CD4-positive, alpha-beta T cell treated with Interleukin-12 subunit alpha and Interleukin-12 subunit beta, for 1 hour (primary cell): Measurements from ENCODE around the gene IRX3.

Source experiments
- DNase-seq: peaks from one replicate; pipeline ENCODE4 v3.0.0-alpha.2; 2020

Gene IRX3

DNA sequence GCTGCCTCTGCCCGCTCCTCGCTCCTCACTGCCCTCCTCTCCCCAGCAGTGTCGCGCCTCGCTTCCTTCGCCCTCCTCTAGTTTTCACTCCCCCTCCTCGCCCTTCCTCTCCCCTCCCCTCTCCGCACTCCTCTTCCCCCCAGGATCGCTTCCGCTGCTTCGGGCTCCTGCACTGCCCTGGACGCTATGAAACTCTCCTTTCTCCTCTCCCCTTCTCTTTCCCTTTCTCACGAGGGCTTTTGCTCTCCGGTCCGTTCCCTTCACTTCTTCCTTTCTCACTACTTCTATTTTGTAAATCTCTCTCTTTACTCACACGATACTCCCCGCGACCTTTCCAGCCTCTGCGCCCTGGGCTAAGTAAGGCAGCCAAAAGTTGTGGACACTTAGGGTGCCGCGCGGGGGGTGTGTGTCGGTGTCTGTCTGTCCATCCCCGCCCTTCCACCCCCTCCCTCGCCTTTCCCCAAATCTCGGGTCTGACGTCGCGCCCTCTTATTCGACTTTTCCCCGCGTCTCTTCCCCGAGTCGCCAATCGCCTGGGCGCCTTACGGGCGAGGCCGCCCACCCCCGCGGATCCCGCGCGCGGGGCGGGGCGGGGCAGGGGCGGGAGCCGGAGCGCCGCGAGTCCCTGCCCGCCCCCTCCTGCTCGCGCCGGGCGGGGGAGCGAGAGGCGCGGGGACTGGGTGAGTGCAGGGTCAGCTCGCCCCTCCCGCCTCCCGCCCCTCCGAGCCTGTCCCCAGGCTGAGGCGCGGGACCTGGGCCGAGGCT, at the start of gene IRX3:
IRX3 (minus strand) TSS at position 422 of the 765 bp plus-strand sequence. CDS start 737 bp downstream, outside the sequence.
- DNase-seq = no peak

DNA sequence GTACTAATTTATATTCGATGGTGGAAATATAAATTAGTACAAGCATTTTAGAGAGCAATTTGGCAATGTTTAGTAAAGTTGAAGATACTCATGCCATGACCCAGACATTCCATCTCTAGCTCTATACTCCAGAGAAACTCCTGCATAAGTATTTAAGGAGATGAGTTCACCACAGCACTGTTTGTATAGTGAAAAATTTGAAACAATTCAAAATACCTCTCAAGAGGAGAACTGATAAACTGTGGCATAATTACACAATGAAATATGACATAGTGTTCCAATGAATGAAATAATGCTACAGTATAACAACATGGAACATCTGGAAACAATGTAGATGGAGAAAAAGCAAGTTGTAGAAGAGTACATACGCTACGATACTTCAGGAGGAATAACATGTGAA, 48.6 kb upstream of the IRX3 start:
- no peak for DNase-seq

DNA sequence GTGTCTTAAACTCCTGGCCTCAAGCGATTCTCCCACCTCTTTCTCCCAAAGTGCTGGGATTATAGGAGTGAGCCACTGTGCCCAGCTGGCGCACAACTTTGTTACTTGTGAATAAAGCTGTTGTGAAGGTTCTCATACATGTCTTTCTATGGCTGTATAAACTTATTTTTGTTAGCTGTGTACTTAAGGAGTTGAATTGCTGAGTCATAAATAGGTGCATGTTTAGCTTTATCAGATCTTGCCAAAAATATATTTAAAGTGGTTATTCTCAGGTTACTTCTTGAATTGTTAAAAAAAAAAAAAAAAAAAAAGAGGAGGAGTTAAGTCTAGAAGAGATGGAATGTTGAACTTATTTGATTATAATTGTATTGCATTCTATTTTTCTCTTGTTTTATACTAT, 47.6 kb upstream of the IRX3 start:
- no peak for DNase-seq

GRCh38 chr16:54331241-54332002, 44.8 kb upstream of the IRX3 start:
- no peak for DNase-seq

DNA sequence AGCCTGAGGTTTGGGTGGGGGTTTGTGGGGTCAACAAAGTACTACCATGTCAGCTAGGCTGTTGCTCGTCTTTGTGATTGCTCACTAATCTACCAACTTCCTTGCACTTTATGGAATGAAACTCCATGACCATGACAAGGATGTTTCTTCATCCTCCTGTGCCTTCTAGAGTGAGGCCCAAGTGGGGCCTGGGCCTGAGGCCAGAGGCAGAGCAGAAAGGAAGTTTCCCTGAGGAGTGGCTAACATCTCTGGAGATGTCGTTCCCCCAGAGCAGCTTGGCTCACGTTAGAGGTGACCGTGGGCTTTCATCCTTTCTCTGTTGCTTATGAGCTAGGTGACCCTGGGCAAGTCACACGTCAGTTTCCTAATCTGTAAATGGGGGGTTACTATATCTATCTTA, 41.0 kb upstream of the IRX3 start:
- DNase-seq = no peak

DNA sequence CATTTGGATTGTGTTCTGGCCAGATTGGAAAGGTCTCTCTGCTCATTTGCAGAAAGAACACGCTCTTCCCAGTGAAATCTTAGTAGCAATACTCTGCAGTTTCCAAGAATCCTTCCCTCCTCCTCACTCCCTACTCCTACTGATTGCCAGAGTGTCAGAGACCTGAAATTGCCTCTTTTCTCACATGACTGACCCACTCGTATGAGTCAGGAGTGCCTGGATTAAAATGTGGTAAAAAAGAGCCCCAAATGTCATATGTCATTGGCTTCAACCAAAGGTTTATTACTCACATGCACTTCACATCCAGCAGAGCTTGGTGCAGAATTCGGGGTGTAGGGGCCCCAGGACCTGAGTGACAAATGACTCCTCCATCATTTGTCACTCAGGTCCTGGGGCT, 39.7 kb upstream of the IRX3 start:
- no peak for DNase-seq

DNA sequence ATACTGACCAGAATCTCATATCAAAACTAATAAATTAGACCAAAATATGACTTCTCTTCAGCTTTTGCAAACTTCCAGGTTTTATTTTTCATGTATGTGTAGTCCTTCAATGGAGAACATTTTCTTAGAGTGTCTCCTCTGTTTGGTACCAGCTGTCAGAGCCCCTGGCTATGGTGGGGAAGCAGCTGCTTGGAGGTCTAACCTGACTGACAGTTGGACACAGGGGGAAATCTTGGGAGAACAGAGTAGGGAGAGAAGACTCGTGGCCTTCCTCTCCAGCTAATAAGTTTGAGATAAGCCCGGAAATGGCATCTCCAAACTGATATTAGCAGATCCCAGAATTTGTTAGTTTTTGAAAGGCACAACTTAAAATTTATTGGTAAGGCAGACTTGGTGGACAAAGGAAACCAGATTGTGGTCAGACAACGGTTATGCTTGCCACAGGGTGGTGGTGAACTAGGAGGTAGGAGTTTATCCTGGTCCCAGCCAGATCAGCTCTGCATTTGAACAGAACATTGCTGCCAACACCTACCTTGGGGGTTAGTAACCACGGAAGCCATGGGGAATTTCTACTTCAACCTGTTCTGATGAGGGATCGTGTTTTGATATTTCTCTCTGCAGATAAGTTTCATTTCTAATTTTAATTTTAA, 39.2 kb upstream of the IRX3 start:
- DNase-seq = no peak

- DNase-seq = no peak
These were observed 38.1 kb upstream of the IRX3 start for GRCh38 chr16:54324716-54325115.

GRCh38 chr16:54320697-54321340, 34.2 kb upstream of the IRX3 start:
- no peak for DNase-seq

DNA sequence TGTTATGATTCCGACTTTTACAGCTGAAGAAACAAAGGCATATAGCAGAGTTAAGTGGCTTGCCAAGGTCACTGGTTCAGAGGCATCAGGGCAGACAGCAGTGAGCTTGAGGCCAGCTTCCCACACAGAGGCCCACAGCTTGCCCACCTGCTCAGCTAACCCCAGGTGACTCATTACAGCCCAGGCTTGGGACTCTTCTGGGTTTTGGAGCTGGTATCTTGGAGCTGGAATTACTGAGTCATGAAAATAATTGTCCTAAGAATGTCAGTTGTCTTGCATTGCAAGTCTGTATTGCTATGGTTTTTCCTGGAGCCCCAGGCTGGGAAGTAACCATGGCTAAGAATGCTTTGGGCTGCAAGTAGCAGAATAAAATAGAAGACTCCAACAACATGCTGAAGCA, 32.4 kb upstream of the IRX3 start:
- DNase-seq = no peak

- no peak for DNase-seq
These were observed 30.6 kb upstream of the IRX3 start for GRCh38 chr16:54317101-54317611.

DNA sequence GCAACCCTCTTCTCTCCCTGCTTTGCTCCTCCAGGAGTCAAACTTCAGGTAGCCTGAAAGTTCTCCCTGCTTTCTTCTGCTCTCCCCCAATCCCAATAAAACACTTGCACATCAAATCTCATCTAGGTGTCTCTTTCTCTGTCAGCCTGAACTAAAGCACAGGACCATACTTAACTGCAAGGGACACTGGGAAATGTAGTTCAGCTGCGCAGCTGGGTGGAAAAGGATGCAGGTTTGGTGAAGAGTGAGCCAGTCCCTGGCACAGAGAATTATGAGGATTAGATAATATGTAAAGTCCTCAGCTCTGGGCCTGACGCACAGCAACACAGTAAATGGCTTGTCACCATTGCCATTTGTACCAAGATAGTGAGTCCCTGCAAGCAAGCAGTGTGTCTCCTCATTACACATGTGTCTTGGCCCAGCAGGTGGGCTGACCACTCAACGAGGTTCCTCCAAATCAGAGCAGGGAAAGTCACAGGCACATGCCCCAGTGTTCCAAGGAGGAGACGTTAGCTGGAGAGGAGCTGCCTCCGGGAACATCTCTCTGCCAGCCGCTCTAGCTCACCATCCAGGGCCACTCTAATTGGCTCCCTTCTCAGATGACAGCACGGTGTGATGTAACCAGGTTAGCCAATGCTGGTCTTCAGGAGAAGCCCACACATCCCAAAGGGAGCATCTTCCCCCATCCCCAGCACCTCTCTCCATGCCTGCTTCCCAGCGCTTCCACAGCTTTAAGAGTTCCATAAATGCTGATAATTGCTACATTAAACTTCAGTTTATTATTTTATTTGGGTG, 29.7 kb upstream of the IRX3 start:
- DNase-seq = no peak

GRCh38 chr16:54313789-54314188, 27.2 kb upstream of the IRX3 start:
- DNase-seq = no peak

- DNase-seq = no peak
These were observed 26.0 kb upstream of the IRX3 start for GRCh38 chr16:54312502-54312991.

- DNase-seq = no peak
These were observed 22.8 kb upstream of the IRX3 start for GRCh38 chr16:54309341-54309740.

DNA sequence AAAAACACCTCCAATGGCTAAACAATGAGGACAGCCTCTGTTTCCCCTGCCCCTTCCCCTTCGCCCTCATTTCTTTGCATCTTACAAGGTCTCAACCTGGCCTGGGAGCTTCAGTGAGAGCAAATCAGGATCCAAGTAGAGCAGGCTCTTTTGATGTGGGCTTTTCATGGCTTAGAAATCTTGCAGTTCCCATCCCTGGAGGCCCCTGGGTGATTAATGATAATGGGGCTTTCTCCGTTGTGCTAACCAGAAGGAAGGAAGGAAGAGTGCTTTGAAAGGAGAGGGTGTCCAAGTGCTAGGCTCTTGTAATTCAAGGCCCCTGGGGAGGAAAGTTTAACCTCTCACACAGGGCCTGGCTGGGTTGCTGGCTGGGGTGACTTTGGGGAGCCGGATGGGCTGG, 18.5 kb upstream of the IRX3 start:
- no peak for DNase-seq

GRCh38 chr16:54303613-54304012, 17.0 kb upstream of the IRX3 start:
- no peak for DNase-seq

- no peak for DNase-seq
These were observed 10.6 kb upstream of the IRX3 start for GRCh38 chr16:54297154-54297553.

DNA sequence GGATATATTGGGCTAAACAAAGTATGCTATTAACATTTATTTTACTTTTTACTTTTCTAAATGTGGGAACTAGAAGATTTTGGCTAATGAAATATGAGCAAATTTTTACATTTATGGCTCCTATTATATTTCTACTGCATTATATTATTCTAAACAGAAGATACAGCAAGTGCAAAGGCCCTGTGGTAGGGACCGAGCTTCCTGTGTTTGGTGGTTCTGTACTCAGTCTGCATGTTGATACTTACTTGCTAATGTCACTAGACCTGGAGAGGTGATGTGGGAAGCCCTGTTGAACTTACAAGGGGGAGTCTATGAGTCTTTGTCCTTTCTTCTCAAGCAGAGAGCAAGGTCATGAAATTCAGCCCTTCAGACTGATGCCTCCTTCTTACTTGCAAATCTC, 10.0 kb upstream of the IRX3 start:
- no peak for DNase-seq

GRCh38 chr16:54291656-54292487, 5.3 kb upstream of the IRX3 start:
- no peak for DNase-seq
